Measurements from ENCODE around the gene WDR72.
"Not testable (repeated sequence)": the region's sequence is repeated elsewhere in the genome, so short reads cannot be mapped to it uniquely, and the experiment has no call there.

WDR72 gene

DNA sequence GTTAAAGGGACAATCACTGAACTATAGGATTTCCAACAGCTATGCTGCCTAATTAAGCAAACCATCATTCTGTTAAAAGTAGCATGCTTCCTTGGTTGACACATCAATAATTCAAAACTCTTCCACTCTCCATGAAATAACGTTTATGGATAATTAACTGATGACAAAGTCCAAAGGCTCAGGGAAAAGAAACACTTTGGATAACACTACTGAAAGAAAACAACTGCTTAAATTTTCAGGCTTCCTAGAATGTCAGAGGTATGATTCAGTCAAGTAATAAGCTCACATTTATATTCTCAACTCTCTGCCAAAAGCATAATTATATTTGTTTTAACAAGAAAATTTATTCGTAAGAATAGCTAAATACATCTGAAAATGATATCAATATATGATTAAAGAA, 49.6 kb downstream of the WDR72 start:
- H3K4me3 ChIP-seq (ENCODE audit: low read length), result no peak overlapping the region
- TF ChIP-seq, protein P1, sequence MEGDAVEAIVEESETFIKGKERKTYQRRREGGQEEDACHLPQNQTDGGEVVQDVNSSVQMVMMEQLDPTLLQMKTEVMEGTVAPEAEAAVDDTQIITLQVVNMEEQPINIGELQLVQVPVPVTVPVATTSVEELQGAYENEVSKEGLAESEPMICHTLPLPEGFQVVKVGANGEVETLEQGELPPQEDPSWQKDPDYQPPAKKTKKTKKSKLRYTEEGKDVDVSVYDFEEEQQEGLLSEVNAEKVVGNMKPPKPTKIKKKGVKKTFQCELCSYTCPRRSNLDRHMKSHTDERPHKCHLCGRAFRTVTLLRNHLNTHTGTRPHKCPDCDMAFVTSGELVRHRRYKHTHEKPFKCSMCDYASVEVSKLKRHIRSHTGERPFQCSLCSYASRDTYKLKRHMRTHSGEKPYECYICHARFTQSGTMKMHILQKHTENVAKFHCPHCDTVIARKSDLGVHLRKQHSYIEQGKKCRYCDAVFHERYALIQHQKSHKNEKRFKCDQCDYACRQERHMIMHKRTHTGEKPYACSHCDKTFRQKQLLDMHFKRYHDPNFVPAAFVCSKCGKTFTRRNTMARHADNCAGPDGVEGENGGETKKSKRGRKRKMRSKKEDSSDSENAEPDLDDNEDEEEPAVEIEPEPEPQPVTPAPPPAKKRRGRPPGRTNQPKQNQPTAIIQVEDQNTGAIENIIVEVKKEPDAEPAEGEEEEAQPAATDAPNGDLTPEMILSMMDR (conservative IDR thresholded peaks at IDR 0.05; ENCODE audit: low read depth, low read length), result no peak
- no peak for DNase-seq (ENCODE audit: low read depth)

DNA sequence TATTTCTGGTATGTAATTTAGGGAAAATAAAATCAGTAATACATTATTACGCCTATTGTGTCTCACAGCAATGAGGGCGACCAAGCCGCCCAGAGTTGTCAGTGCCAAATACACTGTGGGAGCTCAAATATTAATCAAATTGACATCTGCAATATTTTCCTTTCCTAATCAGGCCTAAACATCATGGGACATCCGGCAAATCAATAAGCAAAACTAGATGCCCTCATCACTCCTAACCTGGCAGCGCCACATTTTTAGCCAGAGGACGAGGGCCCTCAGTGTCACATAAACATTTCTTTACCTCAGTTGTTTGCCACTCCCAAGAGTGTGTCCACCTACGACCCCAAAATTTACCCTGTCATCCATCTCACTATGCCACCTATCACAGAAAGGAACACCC, 64.1 kb downstream of the WDR72 start:
- no peak for DNase-seq (ENCODE audit: low read depth)
- no peak overlapping the region for H3K4me3 ChIP-seq (ENCODE audit: low read length)
- TF ChIP-seq, protein P1 (conservative IDR thresholded peaks at IDR 0.05; ENCODE audit: low read depth, low read length), result no peak

DNA sequence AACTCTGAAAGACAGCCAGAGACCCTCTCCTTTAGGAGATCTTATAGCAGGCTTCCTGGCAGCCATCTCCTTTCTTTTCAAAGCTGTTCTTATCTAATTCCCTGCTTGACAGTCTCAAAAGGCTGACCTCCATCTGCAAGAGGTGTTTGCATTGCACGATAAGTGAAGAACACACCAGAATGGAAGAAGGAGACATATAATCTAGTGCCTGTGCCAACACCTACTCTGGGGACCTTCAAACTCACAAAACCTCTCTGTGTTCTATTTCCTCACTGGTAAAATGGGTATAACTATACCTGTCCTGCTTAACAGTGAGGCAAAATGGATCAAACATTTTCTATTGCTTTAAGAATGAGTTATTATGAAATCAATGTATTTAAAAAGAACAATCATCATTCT, 65.0 kb downstream of the WDR72 start:
- DNase-seq (ENCODE audit: low read depth), result no peak
- no peak overlapping the region for H3K4me3 ChIP-seq (ENCODE audit: low read length)
- TF ChIP-seq, protein P1 (conservative IDR thresholded peaks at IDR 0.05; ENCODE audit: low read depth, low read length), result no peak

DNA sequence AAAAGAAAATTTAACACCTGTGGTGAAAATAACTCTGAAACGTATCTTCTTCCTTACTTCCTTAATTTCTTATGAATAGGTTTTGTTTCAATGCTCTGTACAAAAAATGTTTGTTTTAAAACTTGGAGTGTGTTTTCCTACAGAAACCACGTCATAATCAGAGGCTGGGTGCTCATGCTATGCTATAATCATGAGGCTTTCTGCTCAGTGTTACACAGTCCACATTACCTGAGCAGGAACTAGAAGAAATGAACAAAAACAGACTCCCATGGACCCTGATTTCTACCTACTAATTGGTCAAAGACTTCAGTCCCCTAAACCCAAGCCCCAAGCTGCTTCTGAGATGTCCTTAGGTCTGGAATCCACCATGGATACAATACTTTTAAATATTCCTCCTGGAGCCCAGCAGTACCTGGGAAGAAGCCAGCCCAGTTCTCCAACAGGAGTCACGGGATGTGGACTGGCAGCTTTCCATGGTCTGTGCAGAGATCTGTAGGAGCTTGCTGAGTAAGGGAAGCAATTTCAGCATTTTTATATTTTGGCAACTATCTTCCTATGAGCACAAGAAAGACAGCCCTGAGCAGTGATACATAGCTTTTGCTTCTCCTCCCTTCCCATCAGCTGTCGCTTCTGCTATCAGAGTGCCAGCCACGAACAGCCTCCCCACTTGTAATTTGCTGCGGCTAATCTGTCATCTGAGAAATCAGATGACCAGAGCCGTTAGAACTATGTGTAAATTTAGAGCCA, 65.6 kb downstream of the WDR72 start:
- peak; percentile 16 for DNase-seq (ENCODE audit: low read depth)
- no peak overlapping the region for H3K4me3 ChIP-seq (ENCODE audit: low read length)
- TF ChIP-seq, protein P1 (conservative IDR thresholded peaks at IDR 0.05; ENCODE audit: low read depth, low read length), result no peak

DNA sequence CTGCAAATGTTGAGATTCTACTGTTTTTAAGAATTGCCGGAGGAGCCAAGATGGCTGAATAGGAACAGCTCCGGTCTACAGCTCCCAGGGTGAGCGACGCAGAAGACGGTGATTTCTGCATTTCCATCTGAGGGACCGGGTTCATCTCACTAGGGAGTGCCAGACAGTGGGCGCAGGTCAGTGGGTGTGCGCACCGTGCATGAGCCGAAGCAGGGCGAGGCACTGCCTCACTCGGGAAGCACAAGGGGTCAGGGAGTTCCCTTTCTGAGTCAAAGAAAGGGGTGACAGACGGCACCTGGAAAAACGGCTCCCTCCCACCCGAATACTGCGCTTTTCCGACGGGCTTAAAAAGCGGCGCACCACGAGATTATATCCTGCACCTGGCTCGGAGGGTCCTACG, 75.3 kb downstream of the WDR72 start:
- H3K4me3 ChIP-seq (ENCODE audit: low read length); DNase-seq (ENCODE audit: low read depth): not testable (repeated sequence)

DNA sequence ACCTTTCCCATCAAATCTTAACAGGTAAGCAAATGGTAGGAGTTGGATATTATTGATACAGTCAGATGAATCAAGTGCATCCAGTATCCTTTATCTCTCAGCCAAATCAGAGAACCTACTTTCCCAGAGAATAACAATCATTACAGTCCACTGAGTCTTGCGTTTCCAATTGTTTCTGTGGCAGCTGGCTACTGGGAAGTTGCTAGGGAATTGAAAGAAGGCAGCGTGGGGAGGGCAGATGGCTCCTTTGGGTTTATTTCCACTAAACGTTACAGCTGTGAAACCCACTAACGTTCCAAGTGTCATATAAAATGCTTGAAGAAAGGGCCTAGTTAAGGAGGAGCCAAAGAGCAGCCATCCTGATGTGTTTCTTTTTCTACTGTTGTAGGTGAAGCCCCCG, 78.4 kb downstream of the WDR72 start:
- no peak for DNase-seq (ENCODE audit: low read depth)
- no peak overlapping the region for H3K4me3 ChIP-seq (ENCODE audit: low read length)
- TF ChIP-seq, protein P1 (conservative IDR thresholded peaks at IDR 0.05; ENCODE audit: low read depth, low read length), result no peak

DNA sequence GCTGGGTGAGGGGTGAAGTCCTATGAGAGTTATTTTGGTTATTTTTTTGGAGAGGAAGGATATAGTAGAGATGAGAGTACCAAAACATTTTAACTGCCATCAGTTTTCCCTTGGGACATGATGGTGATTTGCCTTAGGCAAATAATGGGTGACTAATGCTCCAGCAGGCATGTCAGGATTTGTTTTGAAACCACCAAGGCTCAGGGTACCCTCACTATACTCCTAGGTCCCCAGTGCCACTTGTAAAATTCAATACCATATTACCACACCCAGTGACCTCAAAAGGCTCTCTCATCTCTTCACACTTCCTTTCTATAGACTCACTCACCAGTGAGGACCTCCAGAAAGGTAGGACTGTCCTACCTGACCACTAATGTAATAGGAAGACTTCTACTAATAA, 83.6 kb downstream of the WDR72 start:
- H3K4me3 ChIP-seq (ENCODE audit: low read length), result no peak overlapping the region
- TF ChIP-seq, protein P1 (conservative IDR thresholded peaks at IDR 0.05; ENCODE audit: low read depth, low read length), result no peak
- DNase-seq (ENCODE audit: low read depth), result no peak

Data from retinal pigment epithelial cell (primary cell).